ENCODE data around the gene EGF.

EGF gene

DNA sequence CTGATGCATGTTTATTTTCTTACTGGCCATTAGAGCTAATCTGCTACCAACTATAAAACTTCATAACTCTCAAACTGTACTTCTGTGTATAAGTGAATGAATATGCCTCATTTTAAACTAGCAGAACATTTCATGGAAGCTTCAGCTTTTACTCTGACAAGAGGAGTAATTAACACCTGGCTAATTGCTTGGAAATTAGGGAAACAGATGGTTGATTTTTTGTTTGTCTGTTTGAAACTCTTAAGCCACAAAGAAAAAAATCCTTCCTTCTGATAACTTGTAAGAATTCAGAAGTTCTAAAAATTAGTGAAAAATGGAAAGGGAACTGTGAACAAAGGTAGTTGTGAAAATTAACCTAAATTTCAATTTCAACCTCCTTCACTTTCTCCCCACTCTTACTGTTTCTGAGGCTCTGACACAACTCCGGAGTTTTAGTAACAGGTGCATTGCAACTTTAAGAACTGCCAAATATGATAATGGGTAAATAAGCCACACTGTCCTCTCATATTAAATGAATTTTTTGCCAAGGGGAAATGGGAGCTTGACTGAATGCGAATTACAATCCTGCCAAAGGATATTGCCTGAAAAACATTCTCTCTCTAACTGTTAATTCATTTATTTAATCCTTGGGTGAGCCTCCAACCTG is 1.0 kb downstream of the EGF start:
- no peak for DNase-seq (ENCODE audit: low read depth)
- H3K4me3 ChIP-seq (ENCODE audit: low read depth, low read length): peak overlapping the region; percentile 37
- TF ChIP-seq, protein P1, sequence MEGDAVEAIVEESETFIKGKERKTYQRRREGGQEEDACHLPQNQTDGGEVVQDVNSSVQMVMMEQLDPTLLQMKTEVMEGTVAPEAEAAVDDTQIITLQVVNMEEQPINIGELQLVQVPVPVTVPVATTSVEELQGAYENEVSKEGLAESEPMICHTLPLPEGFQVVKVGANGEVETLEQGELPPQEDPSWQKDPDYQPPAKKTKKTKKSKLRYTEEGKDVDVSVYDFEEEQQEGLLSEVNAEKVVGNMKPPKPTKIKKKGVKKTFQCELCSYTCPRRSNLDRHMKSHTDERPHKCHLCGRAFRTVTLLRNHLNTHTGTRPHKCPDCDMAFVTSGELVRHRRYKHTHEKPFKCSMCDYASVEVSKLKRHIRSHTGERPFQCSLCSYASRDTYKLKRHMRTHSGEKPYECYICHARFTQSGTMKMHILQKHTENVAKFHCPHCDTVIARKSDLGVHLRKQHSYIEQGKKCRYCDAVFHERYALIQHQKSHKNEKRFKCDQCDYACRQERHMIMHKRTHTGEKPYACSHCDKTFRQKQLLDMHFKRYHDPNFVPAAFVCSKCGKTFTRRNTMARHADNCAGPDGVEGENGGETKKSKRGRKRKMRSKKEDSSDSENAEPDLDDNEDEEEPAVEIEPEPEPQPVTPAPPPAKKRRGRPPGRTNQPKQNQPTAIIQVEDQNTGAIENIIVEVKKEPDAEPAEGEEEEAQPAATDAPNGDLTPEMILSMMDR (IDR thresholded peaks at IDR 0.05; ENCODE audit: control insufficient read depth, extremely low read depth, insufficient read depth): no peak

DNA sequence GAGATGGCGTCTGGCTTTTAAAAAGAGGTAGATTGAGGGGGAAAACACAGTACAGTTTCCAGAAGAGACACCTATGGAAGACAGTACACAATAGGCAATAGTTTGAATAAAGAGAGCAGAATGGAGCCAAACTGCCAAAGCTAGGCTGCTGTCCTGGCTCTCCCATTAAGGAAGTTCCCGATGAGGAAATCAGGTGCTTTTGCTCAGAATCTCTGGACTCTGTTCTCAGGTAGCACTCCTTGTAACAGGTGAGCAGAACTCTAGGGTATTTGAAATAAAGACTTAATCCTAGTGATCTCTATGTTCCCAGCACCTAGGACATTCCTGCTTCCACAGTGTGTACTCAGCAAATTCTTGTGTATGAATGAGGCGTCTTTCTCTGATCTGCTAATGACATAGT is 1.6 kb downstream of the EGF start:
- DNase-seq (ENCODE audit: low read depth): no peak
- H3K4me3 ChIP-seq (ENCODE audit: low read depth, low read length): peak overlapping the region; percentile 37
- TF ChIP-seq, protein P1 (IDR thresholded peaks at IDR 0.05; ENCODE audit: control insufficient read depth, extremely low read depth, insufficient read depth): no peak

DNA sequence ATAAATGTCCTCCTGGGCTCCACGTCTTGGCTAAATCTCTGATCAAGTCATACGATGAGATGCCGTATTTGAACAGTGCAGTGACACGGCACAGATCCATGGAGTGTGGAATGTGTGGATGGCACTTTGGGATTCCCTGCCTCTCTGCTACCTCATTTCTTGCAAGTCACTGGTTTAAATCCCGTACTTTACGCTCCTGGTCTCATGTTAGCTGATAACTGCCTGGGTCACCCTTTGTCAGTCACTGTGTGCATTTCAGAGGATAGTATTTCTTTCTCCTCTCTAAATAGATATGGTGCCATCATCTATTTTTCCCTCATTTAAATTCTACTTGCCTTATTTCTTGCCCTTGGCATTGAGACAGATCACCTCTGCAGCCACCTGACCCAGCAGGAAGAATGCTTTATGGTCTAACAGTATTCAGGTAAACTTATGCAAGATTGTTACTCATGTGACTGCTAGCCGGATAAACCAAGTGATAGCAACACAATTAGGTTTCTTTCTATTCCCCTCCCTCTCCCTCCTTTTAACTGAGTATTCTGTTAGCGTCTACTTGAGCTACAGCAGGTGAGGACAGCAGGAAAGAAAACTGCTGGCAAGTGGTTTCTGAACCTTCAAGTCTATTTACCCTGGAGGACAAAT is 2.8 kb downstream of the EGF start:
- peak overlapping the region; percentile 12; the same call in 1 of the 2 replicates for H3K4me3 ChIP-seq (ENCODE audit: low read depth, low read length)
- DNase-seq (ENCODE audit: low read depth): no peak
- TF ChIP-seq, protein P1 (IDR thresholded peaks at IDR 0.05; ENCODE audit: control insufficient read depth, extremely low read depth, insufficient read depth): no peak

DNA sequence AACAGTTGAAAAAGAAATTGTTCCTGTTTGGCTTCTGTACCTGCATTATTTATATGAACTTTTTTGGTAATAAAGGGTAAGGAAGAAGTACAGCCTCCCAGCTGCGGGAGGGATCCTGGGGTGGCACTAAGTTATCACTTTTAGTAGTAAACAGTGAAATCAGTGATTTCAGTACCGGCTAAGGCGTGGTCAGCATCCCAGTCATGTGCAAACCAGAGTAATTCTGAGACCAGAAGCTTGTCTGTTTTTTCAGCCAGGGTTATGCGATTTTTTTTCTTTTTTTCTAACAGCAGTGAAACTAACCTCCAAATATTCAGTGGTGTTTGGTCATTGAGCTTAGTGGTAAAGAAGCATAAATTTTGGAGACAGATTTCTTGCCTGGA is 3.3 kb downstream of the EGF start:
- peak overlapping the region; percentile 12; the same call in 1 of the 2 replicates for H3K4me3 ChIP-seq (ENCODE audit: low read depth, low read length)
- no peak for DNase-seq (ENCODE audit: low read depth)
- TF ChIP-seq, protein P1 (IDR thresholded peaks at IDR 0.05; ENCODE audit: control insufficient read depth, extremely low read depth, insufficient read depth): no peak

DNA sequence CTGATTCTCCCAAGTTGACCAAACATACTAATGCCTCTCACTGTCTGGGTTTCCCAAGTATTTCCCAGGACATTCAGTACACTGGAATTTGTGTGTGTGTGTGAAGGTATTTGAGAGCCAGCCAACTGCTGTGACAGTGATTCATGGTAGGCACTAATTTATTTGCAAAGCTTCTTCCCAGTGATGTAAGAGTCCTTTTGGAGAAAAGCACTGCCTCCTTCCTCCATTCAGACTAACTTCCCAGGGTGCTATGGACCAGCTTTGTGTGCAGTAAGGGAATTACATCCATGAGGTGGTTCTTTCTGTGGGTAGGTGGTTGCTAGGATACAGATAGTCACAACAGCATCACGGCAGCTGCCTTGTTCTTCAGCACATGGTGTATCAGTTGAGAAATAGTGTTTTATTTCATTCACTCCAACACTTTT is 8.7 kb downstream of the EGF start:
- DNase-seq (ENCODE audit: low read depth): no peak

DNA sequence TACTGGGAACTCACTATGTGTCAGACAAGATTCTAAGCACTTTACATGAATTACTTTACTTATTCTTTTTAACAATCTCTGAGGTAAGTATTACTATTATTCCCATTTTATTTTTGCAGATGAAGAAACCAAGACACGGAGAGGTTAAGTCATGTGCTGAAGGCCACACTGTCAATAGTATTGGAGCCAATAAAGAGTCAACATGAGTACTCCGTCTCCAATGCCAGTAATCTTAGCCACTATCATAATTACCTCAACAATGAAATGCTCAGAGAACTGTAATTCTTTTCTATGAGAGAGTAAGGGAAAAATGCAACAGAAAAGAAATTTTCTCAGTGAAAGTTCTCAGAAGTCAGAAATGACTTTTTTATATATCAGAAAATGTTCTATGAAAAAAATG is 12.7 kb downstream of the EGF start:
- no peak overlapping the region for H3K4me3 ChIP-seq (ENCODE audit: low read depth, low read length)
- TF ChIP-seq, protein P1 (IDR thresholded peaks at IDR 0.05; ENCODE audit: control insufficient read depth, extremely low read depth, insufficient read depth): no peak
- DNase-seq (ENCODE audit: low read depth): no peak

More for the DNA sequence above, 8.7 kb downstream of the EGF start:
- TF ChIP-seq, protein P1 (IDR thresholded peaks at IDR 0.05; ENCODE audit: control insufficient read depth, extremely low read depth, insufficient read depth): no peak
- no peak overlapping the region for H3K4me3 ChIP-seq (ENCODE audit: low read depth, low read length)

Measured in LNCaP clone FGC (cell line).